HepG2 (cell line): Measurements from ENCODE around the gene FOLR1. TPM values are rescaled to one million over a fixed set of nuclear protein-coding genes. Genes with fewer than 3 reads are reported as not detected.

ENCODE experiments used
- ARID5B ChIP-seq: IDR thresholded peaks from 2 replicates; pipeline ENCODE4 v1.4.0; 2020; ENCODE audit warnings: mild to moderate bottlenecking, missing genetic modification reagents
- FOXP1 ChIP-seq, 2 experiments: fragments of 450-650 bp in 1 of 2; IDR thresholded peaks; 2 replicates each; pipeline ENCODE4 v1.6.1; 2017 to 2018; ENCODE audit warnings: antibody characterized with exemption in 1 of 2
- KDM3A ChIP-seq: IDR thresholded peaks from 2 replicates; pipeline ENCODE4 v1.6.1; 2018; ENCODE audit warnings: low read depth, missing compliant biosample characterization
- TFDP1 ChIP-seq: IDR thresholded peaks from 2 replicates; pipeline ENCODE4 v1.6.1; 2016; ENCODE audit warnings: missing compliant biosample characterization, missing genetic modification reagents, borderline replicate concordance
- WIZ ChIP-seq: sonication (generic); formaldehyde crosslinking; IDR thresholded peaks from 2 replicates; pipeline ENCODE4 v1.5.1; 2020; ENCODE audit warnings: mild to moderate bottlenecking, missing genetic modification reagents
- ZBTB38 ChIP-seq: sonication (generic); formaldehyde crosslinking; IDR thresholded peaks from 2 replicates; pipeline ENCODE4 v1.5.1; 2020; ENCODE audit warnings: mild to moderate bottlenecking, missing genetic modification reagents
- ZMYM4 ChIP-seq: sonication (generic); formaldehyde crosslinking; IDR thresholded peaks from 2 replicates; pipeline ENCODE4 v1.8.1; 2023; ENCODE audit warnings: mild to moderate bottlenecking, missing genetic modification reagents
- ZNF430 ChIP-seq: sonication (generic); formaldehyde crosslinking; IDR thresholded peaks from 2 replicates; pipeline ENCODE4 v1.9.0; 2021; ENCODE audit warnings: mild to moderate bottlenecking, missing genetic modification reagents
- ZNF530 ChIP-seq: sonication (generic); formaldehyde crosslinking; IDR thresholded peaks from 2 replicates; pipeline ENCODE4 v1.5.0; 2020; ENCODE audit warnings: low read depth, mild to moderate bottlenecking, missing genetic modification reagents
- ZNF850 ChIP-seq: sonication (generic); formaldehyde crosslinking; conservative IDR thresholded peaks from 2 replicates; pipeline ENCODE4 v1.9.0; 2021; ENCODE audit warnings: mild to moderate bottlenecking, missing genetic modification reagents
- polyA plus RNA-seq, 8 experiments: library from polyadenylated mRNA; depleted of rRNA in 3 of 8; stranded (reverse) in 7 of 8; unstranded in 1 of 8; fragments of >200 nt; fragmentation: Illumina TruSeq in 4 of 8; extraction: Trizol in 4 of 8; gene quantifications; 2 replicates each; pipeline versions ENCODE4 v1.2.1 to v1.2.3, GENCODE V29; 2011 to 2016; ENCODE audit warnings: low read depth in 4 of 8, missing spikeins in 1 of 8, mixed read lengths in 1 of 8; ENCODE audit not compliant: insufficient read depth in 1 of 8
- total RNA-seq, 5 experiments: library from RNA; depleted of rRNA; stranded (reverse); fragments of >200 nt; fragmentation: Illumina TruSeq; extraction: Trizol; gene quantifications; 2 replicates each; pipeline ENCODE4 v1.2.3, GENCODE V29; 2016; ENCODE audit warnings: low read depth in 1 of 5
- TF ChIP-seq, protein P1 (sequence below), 2 experiments: fragments of 450-650 bp in 1 of 2; sonication (generic) in 1 of 2; formaldehyde crosslinking in 1 of 2; IDR thresholded peaks; 2 replicates each; pipeline versions ENCODE4 v1.6.1 to v1.8.0; 2016 to 2022; ENCODE audit warnings: antibody characterized with exemption in 1 of 2, mild to moderate bottlenecking in 1 of 2, missing genetic modification reagents in 1 of 2
- TF ChIP-seq, protein P2 (sequence below): sonication (generic); formaldehyde crosslinking; conservative IDR thresholded peaks from 2 replicates; pipeline ENCODE4 v1.8.1; 2023; ENCODE audit warnings: missing genetic modification reagents

Gene FOLR1
- total and polyA plus RNA-seq, 2 of the 13 experiments (the other 11 are each of a cell fraction or from before 2014, with no cell fraction given) = 0.20 TPM; not detected in 1

GRCh38 chr11:72223615-72224563 is 31.9 kb downstream of the FOLR1 start (continued):
- TF ChIP-seq ARID5B (no peak), KDM3A (CRISPR knock-in tag) (no peak), ZNF430 (peak; percentile 73; the same call in 1 of the 2 replicates), ZBTB38 (CRISPR knock-in tag) (no peak), ZNF530 (no peak), WIZ (no peak), FOXP1 (IDR thresholded peaks at IDR 0.05) (no peak), FOXP1 (CRISPR knock-in tag; IDR thresholded peaks at IDR 0.05) (no peak), ZNF850 (no peak), TFDP1 (CRISPR knock-in tag) (no peak), ZMYM4 (CRISPR knock-in tag) (0 out of 2 replicates have a peak, but pooled peaks have one; percentile 7)
- TF ChIP-seq, protein P1, sequence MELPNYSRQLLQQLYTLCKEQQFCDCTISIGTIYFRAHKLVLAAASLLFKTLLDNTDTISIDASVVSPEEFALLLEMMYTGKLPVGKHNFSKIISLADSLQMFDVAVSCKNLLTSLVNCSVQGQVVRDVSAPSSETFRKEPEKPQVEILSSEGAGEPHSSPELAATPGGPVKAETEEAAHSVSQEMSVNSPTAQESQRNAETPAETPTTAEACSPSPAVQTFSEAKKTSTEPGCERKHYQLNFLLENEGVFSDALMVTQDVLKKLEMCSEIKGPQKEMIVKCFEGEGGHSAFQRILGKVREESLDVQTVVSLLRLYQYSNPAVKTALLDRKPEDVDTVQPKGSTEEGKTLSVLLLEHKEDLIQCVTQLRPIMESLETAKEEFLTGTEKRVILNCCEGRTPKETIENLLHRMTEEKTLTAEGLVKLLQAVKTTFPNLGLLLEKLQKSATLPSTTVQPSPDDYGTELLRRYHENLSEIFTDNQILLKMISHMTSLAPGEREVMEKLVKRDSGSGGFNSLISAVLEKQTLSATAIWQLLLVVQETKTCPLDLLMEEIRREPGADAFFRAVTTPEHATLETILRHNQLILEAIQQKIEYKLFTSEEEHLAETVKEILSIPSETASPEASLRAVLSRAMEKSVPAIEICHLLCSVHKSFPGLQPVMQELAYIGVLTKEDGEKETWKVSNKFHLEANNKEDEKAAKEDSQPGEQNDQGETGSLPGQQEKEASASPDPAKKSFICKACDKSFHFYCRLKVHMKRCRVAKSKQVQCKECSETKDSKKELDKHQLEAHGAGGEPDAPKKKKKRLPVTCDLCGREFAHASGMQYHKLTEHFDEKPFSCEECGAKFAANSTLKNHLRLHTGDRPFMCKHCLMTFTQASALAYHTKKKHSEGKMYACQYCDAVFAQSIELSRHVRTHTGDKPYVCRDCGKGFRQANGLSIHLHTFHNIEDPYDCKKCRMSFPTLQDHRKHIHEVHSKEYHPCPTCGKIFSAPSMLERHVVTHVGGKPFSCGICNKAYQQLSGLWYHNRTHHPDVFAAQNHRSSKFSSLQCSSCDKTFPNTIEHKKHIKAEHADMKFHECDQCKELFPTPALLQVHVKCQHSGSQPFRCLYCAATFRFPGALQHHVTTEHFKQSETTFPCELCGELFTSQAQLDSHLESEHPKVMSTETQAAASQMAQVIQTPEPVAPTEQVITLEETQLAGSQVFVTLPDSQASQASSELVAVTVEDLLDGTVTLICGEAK (IDR thresholded peaks at IDR 0.05) = no peak
- TF ChIP-seq, protein P1 (CRISPR knock-in tag; IDR thresholded peaks at IDR 0.05) = no peak
- TF ChIP-seq, protein P2, sequence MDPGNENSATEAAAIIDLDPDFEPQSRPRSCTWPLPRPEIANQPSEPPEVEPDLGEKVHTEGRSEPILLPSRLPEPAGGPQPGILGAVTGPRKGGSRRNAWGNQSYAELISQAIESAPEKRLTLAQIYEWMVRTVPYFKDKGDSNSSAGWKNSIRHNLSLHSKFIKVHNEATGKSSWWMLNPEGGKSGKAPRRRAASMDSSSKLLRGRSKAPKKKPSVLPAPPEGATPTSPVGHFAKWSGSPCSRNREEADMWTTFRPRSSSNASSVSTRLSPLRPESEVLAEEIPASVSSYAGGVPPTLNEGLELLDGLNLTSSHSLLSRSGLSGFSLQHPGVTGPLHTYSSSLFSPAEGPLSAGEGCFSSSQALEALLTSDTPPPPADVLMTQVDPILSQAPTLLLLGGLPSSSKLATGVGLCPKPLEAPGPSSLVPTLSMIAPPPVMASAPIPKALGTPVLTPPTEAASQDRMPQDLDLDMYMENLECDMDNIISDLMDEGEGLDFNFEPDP (CRISPR knock-in tag) = no peak
